SK-N-MC (cell line): Measurements from ENCODE around the gene NINJ2.

Experiments
- DNase-seq: peaks from one replicate; pipeline ENCODE4 v3.0.0-alpha.2; 2011; ENCODE audit warnings: low read depth, low spot score
- H3K27ac ChIP-seq: fragments of 200-600 bp; sonication (generic); 2 replicates; pipeline ENCODE4 v1.5.1; 2016; ENCODE audit warnings: mixed run types
- H3K36me3 ChIP-seq: fragments of 200-600 bp; sonication (generic); 2 replicates; pipeline ENCODE4 v1.6.1; 2017; ENCODE audit warnings: antibody characterized with exemption, low read length, mixed read lengths; ENCODE audit not compliant: insufficient read depth
- H3K4me3 ChIP-seq: fragments of 200-600 bp; sonication (generic); 2 replicates; pipeline ENCODE4 v1.5.1; 2016
- H3K9ac ChIP-seq: fragments of 200-600 bp; sonication (generic); 2 replicates; pipeline ENCODE4 v1.8.0; 2017; ENCODE audit warnings: mixed run types, mixed read lengths; ENCODE audit not compliant: insufficient read length
- H3K9me3 ChIP-seq: fragments of 200-600 bp; sonication (generic); 2 replicates; pipeline ENCODE4 v1.6.1; 2017; ENCODE audit warnings: low read depth, mild to moderate bottlenecking, antibody characterized with exemption, low read length, moderate library complexity, mixed read lengths
- EZH2 ChIP-seq: fragments of 200-600 bp; sonication (generic); IDR thresholded peaks from one replicate; pipeline ENCODE4 v1.6.1; 2017; ENCODE audit warnings: antibody characterized with exemption
- FOXP2 ChIP-seq: optimal IDR thresholded peaks from 2 replicates; pipeline ENCODE3; 2011; ENCODE audit warnings: mild to moderate bottlenecking, moderate library complexity; ENCODE audit not compliant: insufficient read depth; ENCODE audit errors: extremely low read length, control extremely low read depth
- POLR2AphosphoS5 ChIP-seq: IDR thresholded peaks from 2 replicates; pipeline ENCODE4 v1.6.1; 2012; ENCODE audit warnings: mild to moderate bottlenecking, low read depth, low read length, borderline replicate concordance

Gene NINJ2

GRCh38 chr12:568486-568885 lies 94.8 kb downstream of the NINJ2 start:
- H3K36me3 ChIP-seq = no peaks in the 10 kb centered on the region
- H3K9me3 ChIP-seq = no peaks in the 10 kb centered on the region
- no peak overlapping the region for H3K4me3 ChIP-seq
- H3K9ac ChIP-seq = no peak overlapping the region
- no peak for TF ChIP-seq POLR2AphosphoS5
- no peak for TF ChIP-seq FOXP2
- no peak for TF ChIP-seq EZH2
- no peak for DNase-seq
- no peak overlapping the region for H3K27ac ChIP-seq

GRCh38 chr12:565589-566105 lies 97.6 kb downstream of the NINJ2 start:
- no peaks in the 10 kb centered on the region for H3K9me3 ChIP-seq
- no peak for TF ChIP-seq EZH2
- no peak for TF ChIP-seq FOXP2
- TF ChIP-seq POLR2AphosphoS5 = no peak
- no peaks in the 10 kb centered on the region for H3K36me3 ChIP-seq
- H3K9ac ChIP-seq = no peak overlapping the region
- no peak overlapping the region for H3K4me3 ChIP-seq
- no peak for DNase-seq
- no peak overlapping the region for H3K27ac ChIP-seq

- Histone ChIP-seq H3K27ac (no peak overlapping the region), H3K36me3 (no peaks in the 10 kb centered on the region), H3K9ac (no peak overlapping the region), H3K9me3 (no peaks in the 10 kb centered on the region), H3K4me3 (no peak overlapping the region)
- TF ChIP-seq FOXP2 (no peak), POLR2AphosphoS5 (no peak), EZH2 (no peak)
- DNase-seq = no peak
These were observed 98.1 kb downstream of the NINJ2 start for GRCh38 chr12:565161-565560.

GRCh38 chr12:563787-564298 lies 99.4 kb downstream of the NINJ2 start:
- H3K27ac ChIP-seq = no peak overlapping the region

GRCh38 chr12:563250-563781 lies 99.9 kb downstream of the NINJ2 start:
- no peaks in the 10 kb centered on the region for H3K9me3 ChIP-seq
- H3K36me3 ChIP-seq = no peaks in the 10 kb centered on the region
- H3K9ac ChIP-seq = no peak overlapping the region
- H3K4me3 ChIP-seq = peak overlapping the region; percentile 40; the same call in 1 of the 2 replicates
- DNase-seq = peak; percentile 39
- no peak overlapping the region for H3K27ac ChIP-seq
- TF ChIP-seq FOXP2 = no peak
- TF ChIP-seq EZH2 = no peak
- TF ChIP-seq POLR2AphosphoS5 = no peak

More at GRCh38 chr12:563787-564298, 99.4 kb downstream of the NINJ2 start:
- Histone ChIP-seq H3K9me3 (no peaks in the 10 kb centered on the region), H3K36me3 (no peaks in the 10 kb centered on the region), H3K9ac (no peak overlapping the region), H3K4me3 (peak overlapping the region; percentile 40; the same call in 1 of the 2 replicates)
- DNase-seq = no peak
- TF ChIP-seq FOXP2 (no peak), EZH2 (no peak), POLR2AphosphoS5 (no peak)

- Histone ChIP-seq H3K9ac (no peak overlapping the region), H3K27ac (no peak overlapping the region), H3K9me3 (no peaks in the 10 kb centered on the region), H3K4me3 (no peak overlapping the region), H3K36me3 (no peaks in the 10 kb centered on the region)
- DNase-seq = no peak
- no peak for TF ChIP-seq POLR2AphosphoS5
- no peak for TF ChIP-seq FOXP2
- TF ChIP-seq EZH2 = no peak
These were observed 100.6 kb downstream of the NINJ2 start for GRCh38 chr12:562634-563033.

- Histone ChIP-seq H3K4me3 (no peak overlapping the region), H3K9me3 (no peaks in the 10 kb centered on the region), H3K36me3 (no peaks in the 10 kb centered on the region), H3K27ac (no peak overlapping the region), H3K9ac (no peak overlapping the region)
- no peak for DNase-seq
- no peak for TF ChIP-seq POLR2AphosphoS5
- no peak for TF ChIP-seq FOXP2
- no peak for TF ChIP-seq EZH2
These were observed 101.2 kb downstream of the NINJ2 start for GRCh38 chr12:561908-562593.

GRCh38 chr12:561391-561705 lies 101.9 kb downstream of the NINJ2 start:
- Histone ChIP-seq H3K27ac (no peak overlapping the region), H3K9ac (no peak overlapping the region), H3K4me3 (no peak overlapping the region), H3K9me3 (no peaks in the 10 kb centered on the region), H3K36me3 (no peaks in the 10 kb centered on the region)
- DNase-seq = no peak
- TF ChIP-seq POLR2AphosphoS5 = no peak
- TF ChIP-seq FOXP2 = no peak
- TF ChIP-seq EZH2 = no peak
